Superior temporal gyrus (tissue), 1 donor: ENCODE results near the gene ATOSA.

Experiments used
- DNase-seq: peaks from one replicate; pipeline ENCODE4 v3.0.0-alpha.2; 2016; ENCODE audit errors: extremely low spot score

Gene ATOSA, protein sequence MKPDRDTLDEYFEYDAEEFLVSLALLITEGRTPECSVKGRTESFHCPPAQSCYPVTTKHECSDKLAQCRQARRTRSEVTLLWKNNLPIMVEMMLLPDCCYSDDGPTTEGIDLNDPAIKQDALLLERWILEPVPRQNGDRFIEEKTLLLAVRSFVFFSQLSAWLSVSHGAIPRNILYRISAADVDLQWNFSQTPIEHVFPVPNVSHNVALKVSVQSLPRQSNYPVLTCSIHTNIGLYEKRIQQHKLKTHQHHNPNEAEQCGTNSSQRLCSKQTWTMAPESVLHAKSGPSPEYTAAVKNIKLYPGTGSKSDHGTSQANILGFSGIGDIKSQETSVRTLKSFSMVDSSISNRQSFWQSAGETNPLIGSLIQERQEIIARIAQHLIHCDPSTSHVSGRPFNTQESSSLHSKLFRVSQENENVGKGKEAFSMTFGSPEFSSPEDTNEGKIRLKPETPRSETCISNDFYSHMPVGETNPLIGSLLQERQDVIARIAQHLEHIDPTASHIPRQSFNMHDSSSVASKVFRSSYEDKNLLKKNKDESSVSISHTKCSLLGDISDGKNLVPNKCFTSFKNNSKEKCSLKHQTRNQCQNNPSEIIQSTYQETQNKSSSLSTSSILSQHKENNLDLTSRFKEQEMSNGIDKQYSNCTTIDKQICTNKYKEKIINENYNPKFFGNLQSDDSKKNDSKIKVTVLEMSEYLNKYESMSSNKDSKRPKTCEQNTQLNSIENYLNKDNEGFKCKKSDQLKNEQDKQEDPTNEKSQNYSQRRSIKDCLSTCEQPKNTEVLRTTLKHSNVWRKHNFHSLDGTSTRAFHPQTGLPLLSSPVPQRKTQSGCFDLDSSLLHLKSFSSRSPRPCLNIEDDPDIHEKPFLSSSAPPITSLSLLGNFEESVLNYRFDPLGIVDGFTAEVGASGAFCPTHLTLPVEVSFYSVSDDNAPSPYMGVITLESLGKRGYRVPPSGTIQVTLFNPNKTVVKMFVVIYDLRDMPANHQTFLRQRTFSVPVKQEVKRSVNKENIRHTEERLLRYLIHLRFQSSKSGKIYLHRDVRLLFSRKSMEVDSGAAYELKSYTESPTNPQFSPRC

DNA sequence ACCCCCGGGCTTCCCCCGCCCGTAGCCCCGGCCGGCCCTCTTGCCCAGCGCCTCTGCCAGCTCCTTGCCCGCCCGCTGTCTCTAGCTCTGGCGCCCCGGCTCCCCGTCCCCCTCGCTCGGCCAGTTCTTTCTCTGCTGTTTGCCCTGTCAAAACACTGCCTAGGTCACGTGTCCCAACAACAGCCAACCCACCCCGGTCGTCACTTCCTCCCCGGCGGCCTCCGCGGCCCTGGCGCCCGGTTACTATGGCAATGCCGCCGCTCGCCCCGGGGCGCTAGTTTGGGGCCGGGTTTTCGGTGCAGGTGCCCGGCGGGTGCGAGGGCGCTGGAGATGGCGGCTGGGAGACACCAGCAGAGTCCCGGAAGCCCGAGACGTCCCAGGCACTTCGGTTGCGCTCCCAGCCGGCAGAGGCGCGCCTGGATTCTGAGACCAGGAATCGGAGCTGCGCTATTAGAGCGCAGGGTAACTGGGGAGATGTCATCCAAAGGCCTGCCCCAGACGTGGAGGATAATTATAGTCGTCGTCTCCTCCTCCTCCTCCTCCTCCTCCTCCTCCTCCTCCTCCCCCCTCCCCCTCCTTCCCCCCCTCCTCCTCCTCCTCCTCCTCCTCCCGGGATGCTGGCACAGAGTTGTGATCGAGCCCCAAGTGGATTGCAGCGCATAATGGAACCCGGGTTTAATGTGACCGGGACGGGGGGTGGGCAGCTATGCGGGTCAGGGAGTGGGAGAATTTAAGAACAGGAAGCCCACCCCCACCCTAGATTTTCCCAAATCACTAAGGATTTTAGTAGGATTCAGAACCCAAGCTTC is at the start of gene ATOSA:
Gene ATOSA (minus strand): TSS at position 157 of the 809 bp plus-strand sequence. CDS start 1,367 bp downstream, outside the sequence.
- peak; percentile 95 for DNase-seq

DNA sequence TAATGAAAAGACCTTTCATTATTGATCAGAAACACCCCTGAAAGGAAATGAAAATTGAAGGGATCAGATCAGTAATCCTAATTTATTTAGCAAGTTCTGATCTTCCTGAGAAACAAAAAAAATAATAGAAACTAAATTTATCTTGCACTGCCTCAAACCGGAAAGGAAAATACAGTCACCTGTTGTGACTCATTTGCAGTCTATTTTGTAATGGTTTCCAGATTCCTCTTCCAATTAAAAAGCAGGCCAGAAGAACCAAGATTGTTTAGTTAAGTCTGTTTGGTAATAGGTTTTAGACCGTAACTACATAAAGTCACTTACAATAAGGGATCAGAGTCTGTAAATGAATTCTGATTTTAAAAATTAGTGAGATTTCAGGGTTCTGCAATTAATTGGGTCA is 49.7 kb upstream of the ATOSA start:
- no peak for DNase-seq

DNA sequence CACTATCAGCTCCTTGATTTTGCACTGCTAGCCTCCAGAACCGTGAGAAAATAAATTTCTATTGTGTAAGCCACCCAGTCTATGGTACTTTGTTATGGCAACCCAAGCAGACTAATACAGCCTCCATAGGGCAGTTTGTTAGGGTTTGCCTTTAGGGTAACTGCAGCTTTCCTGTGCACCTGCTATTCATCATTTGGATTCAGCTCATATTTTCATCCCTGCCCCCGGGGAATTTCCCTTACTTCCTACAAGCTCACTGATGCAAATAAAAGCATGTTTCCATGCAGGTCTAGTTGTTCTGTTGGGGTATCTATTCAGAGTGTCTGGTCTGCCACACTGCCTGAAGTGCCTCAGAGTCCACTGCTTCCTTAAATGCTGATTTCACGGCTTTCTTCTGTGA is 48.6 kb upstream of the ATOSA start:
- DNase-seq: no peak

DNA sequence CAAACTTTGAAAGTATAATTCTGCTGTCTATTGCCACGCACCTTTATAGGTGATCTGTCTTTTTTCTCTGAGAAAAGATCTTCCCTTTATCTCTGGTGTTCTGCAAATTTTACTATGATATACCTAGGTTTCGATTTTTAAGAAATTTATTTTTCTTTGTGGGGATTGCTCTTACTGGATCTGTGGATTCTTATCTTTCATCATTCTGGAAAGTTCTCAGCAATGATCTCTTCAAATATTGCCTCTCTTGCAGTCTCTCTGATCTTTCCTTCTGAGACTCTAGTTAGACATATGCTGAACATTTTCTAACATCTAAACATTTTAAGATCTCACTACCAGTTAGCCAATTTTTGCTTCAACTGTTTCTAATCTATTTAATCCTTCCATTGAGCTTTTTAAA is 47.0 kb upstream of the ATOSA start:
- DNase-seq: no peak

DNA sequence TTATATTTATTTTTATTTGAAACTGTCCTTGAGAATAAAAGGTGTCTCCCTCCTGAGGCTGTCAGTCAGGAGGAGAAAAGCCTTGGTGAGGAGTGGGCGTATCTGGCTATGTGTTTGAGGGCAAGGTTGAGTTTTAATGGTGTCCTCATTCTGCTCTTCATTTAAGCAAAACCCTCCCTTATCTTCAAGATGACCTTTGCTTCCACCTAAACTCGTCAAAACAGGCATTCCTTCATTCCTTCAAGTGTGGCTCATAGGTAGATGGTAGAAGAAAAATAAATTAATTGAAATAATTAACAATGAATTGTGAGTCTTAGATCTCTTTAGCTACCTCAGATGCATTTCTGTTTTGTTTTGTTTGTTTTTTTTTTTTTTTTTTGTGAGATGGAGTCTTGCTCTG is 39.4 kb upstream of the ATOSA start:
- DNase-seq: no peak

DNA sequence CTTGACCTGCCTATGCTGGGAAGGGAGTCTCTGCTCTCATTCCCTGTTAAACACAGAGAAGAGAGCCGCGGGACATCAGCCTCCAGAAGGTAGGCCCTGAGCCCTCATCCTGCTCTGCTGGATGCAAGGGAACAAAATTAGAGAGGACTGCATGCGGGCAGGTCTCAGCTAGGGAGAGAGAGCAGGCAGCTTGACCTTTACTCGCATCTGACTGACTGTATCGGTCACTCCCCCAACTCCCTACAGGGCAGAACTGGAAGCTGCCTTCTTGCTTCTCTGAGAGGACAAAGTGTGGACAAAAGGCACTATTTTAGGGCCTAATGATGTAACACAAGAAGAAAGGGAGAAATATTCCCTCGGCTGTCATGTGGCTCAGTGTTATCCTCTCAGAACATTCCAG is 38.7 kb upstream of the ATOSA start:
- no peak for DNase-seq

DNA sequence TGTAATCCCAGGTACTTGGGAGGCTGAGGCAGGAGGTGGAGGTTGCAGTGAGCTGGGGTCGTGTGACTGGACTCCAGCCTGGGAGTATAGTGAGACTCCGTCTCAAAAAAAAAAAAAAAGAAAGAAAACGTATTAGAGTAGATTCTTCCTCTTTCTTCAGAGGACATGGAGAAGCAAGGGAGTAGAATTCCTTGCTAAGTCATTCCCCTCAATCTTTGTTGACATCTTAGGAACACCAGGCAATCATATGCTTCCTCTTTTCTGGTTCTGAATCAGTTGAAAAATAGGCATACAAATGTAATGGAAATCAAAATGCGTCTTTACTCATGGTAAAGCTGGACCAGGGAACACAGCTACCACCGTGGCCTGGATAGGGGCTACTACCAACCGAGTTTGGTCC is 38.3 kb upstream of the ATOSA start:
- no peak for DNase-seq

DNA sequence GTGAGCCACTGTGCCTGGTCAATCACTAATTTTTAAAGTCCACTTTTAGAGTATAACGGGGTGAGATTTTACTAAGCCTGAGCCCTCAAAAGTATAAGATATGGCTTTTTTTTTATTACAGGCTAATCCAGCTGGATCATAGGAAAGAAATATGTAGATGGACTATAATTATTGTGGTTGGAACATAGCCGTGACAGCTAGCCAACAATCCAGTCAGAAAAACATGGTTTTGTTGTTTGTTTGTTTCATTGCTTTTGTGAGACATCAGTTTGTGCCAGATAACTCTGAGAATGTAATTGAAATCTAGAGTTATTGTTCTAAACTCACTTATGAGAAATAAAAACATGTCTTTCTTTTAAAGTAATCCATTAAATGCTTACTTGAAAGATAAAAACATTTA is 37.3 kb upstream of the ATOSA start:
- no peak for DNase-seq

DNA sequence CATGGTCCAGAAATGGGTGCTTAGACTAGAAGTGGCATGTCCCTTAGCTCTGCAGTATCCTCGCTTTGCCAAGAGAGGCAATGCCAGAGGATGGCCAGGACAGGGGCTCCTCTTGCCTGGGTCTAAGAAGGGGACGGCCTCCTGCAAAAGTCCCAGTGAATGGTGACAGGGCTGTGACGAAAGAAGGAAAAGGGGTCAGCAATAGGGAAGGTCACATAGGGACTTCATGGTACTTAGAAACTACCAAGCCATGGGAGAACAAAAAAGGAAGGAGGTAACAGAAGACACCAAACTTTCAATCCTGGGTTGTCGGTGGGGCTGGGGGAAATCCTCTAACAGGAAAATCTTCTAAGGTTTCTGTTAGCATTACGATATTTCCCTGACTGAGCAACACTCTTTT is 36.2 kb upstream of the ATOSA start:
- DNase-seq: no peak

DNA sequence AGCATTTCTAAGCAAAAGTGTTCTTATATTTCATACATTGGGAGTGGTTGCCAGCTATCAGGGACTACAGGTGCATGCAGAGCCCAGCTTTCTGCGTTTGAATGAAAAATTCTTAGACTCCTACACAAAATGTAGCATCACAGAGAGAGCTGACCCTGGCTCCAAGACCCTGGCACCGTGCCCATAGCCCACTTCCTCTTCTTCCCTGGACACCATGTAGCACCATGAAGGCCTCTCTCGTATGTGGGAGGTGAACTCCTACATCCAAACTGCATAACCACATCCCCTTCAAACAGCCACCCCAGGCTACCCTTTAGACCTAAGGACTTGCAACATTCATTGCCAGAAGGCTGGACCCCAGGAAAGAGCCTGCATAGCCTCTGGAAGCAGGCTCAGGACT is 35.8 kb upstream of the ATOSA start:
- no peak for DNase-seq

DNA sequence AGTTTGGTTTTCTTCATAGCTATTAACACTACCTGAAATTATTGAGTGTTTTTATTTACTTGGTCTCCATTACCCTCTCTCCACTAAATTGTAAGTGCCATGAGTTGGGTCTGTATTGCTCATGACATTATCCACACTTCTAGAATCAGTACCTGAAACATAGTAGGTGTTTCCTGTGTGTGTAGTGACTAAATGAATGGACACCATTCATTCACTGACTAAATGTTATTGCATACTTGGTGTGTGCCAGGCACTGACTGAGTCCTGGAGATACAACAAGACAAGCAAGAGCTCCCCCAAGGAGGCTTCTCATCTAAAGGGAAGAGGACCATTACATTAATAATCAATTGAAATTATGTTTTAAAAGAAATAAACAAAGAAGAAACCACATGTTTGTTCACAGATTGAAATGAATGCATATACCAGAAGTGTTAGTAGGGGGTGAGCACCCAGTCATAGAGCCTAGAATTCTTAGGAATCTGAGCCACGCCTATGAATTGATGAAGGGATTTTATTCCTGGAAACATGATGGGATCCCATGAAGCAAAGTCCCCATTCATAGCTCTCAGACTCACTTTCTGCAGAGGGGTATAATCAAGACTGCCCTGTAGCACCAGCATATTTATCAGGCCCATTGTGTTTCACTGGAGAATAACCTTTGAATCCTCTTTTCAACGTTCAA is 31.7 kb upstream of the ATOSA start:
- DNase-seq: no peak

DNA sequence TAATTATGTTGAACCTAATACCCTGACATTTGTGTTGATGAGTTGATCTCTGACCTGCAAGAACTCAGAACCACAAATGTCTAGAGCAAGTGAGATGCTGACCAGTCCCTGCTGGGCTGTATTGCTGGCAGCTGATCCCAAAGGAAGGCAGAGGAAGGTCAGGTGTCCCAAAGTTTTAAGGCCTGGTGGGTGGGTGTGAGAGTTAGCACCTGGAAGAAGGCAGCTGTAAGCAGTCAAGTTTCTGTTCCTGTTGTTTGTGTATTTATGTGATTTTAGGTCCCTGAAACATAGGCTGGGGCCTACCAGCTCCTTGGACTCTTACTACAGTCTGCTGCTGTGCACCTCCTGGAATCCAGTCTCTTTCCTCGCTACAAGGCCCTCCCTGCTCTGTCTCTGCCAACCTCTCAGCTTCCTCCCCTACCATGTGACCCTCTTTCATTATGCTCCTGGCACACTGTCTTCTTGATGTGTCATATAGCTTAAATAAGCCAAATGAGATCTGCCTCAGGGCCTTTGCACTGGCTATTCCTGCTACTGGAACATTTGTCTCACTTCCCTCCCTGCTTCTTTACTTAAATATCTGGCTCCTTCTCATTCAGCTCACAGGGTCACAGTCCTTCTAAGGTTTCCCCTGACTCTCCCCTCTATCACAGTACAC is 31.0 kb upstream of the ATOSA start:
- no peak for DNase-seq

DNA sequence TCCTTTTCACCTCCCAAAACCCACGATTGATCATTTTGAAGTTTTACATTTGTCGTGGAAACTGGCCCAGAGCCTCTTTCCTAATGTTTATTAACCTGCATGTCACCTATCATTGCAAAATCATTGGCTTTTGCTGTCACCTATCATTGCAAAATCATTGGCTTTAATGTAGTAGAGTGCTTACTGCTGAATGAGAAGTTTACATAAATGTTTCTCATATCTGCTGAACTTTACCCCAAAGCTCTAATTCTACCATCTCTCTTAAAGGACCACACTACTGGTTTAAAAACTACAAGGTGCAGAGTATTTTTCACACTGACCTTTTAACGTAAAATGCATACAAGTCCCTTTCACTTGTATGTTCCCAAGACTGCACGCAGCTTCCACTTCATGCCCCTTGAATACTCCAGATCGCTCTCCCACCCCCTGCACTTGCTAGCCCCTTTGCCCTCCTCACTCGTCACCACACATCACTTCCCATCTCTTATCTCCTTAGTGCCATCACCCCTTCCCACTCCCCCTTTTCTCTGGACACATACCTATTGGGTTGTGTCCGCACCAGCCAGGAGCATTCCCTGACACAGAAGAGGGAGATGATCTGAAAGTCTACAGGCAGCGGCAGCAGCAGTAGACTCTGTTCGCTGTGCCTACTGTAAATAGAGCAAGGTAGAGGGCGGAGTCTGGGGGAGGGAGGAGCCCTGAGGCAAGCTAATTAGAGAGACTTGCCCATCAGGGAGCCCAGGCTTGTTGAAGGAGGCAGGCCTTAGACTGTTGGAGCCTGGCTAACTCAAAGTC is 30.2 kb upstream of the ATOSA start:
- DNase-seq: no peak

DNA sequence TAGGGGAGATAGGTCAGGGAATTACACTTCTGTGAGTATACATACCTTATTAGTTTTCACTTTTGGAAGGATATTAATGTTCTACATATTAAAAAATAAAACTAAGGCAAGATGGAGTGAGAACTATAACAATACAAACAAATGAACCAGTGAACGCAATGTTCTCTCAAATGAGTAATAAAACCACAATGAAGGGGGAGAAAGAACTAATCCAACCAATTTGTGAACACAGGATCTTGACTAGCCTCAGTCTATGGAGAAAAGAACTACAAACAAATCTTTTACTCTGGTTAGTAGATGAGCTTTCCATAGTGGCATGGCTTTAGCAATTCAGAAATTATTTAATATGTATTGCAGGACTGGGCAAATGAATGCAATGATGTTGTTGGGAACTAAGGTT is 26.9 kb upstream of the ATOSA start:
- DNase-seq: no peak

DNA sequence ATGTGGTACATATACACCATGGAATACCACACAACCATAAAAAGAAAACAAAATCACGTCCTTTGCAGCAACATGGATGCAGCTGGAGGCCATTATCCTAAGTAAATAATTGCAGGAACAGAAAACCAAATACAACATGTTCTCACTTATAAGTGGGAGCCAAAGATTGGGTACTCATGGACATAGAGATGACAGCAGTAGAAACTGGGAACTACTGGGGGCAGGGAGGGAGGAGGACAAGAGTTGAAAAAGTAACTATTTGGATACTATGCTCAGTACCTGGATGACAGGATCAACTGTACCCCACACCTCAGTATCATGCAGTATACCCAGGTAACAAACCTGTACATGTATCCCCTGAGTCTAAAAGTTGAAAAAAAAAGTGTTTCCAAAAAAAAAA is 23.2 kb upstream of the ATOSA start:
- DNase-seq: no peak

DNA sequence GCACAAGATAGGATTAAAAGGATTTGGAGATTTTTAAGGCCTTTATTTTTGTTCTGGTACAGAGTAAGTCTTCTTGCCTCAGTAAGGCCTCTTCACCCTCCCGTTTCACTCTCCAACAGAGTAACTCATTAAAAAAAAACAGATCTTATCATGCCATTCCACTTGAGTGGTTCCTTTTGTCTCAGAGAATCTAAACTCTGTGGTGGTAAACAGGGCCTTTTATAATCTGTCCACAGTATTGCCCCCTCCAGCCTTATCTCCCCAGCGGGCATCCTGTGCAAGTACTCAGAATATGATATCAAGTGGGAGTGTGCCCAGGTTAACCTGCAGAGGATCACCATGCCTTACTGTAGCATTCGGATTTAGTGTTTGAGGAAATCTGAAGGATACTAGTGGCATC is 20.3 kb upstream of the ATOSA start:
- DNase-seq: no peak

DNA sequence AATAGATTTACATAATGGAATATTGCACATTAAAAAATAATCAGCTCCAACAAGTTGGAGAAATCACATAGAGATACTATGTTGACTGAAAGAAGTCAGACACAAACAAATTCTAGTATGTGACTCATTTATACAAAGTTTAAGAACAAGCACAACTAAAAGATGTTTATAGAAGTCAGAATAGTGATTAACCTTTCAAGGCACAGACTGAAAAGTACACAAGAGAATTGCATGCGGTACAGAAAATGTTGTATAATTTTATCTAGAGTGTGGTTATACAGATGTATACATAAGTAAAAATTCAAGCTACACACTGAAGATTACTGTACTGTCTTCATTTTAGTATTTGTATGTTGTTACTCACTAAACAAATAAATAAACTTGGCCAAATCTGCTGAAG is 19.3 kb upstream of the ATOSA start:
- DNase-seq: no peak

DNA sequence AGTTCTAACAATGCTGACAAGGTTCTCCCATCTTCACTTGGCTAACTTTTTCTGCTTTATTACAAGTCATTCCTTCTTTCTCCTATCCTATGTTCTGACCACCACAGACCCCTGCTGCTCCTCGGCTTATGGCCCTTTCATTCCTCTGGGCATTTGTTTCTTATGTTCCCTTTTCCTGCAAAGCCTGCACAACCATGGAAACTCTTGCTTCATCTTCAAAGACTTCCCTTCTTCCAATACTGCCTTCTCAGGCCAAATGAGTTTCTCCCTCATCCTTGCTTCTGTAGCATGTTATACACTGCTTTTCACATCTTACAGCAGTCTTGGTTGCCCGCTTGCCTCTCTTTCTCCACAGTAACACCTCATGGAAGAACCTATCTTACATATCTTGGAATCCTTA is 17.9 kb upstream of the ATOSA start:
- no peak for DNase-seq

DNA sequence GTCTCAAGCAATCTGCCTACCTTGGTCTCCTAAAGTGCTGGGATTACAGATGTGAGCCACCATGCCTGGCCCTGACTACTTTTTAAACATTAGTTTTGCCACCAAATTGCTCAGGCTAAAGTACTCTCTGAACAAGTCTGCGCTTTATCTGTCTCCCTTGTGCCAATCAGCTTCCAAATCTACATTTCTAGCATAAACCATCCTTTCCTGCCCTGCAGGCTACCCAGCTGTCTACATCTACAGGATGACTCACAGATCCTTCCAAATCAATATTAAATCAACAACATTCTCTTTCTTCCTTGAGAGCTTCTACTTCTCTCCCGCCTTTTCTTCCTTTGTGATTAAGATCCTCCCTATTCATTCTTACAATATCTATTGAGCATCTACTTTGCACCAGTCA is 16.0 kb upstream of the ATOSA start:
- DNase-seq: no peak

DNA sequence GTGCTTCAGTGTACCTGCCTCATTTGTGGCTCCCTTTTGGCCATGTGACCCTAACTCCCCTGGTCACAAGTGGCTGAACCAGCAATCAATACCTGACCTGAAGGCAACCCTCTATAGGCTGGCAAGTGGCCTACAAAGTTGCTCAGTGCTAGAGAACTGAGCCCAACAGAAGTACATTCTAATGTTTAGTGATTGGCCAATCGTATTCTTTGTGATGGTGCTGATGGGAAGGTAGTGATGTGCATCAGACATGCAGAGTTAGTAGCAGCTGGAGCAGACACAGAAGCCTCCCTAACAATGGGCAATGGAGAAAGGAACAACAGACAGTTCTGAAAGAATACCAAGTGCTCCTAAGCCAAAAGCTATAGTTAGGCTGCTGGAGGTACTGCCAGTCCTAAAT is 10.4 kb upstream of the ATOSA start:
- DNase-seq: no peak
